ENCODE measurements around the gene EFHD1.
A peak's percentile ranks its signal among the peaks of the same experiment; 100 is the strongest.

The EFHD1 gene

DNA sequence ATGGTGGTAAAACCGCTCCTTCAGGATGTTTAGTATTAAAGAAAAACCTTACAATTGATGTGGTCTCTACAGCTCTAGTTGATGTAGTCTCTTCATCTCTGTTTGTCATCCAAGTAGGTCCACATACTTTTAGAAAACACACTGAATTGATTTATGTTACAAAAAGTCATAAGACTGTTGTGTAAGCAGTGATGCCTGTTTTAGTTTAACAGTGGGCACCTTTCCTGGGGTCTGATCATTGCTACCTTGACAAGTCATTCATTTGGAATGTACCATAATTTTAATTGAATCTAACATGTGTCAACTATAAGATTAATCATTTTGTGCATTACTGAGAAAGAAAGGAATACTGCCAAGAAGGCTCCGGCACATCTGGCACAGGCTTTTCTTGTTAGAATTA lies 98.1 kb downstream of the EFHD1 start:
- no peak overlapping the region for H3K4me3 ChIP-seq (ENCODE audit: low read length)
- TF ChIP-seq, protein P1, sequence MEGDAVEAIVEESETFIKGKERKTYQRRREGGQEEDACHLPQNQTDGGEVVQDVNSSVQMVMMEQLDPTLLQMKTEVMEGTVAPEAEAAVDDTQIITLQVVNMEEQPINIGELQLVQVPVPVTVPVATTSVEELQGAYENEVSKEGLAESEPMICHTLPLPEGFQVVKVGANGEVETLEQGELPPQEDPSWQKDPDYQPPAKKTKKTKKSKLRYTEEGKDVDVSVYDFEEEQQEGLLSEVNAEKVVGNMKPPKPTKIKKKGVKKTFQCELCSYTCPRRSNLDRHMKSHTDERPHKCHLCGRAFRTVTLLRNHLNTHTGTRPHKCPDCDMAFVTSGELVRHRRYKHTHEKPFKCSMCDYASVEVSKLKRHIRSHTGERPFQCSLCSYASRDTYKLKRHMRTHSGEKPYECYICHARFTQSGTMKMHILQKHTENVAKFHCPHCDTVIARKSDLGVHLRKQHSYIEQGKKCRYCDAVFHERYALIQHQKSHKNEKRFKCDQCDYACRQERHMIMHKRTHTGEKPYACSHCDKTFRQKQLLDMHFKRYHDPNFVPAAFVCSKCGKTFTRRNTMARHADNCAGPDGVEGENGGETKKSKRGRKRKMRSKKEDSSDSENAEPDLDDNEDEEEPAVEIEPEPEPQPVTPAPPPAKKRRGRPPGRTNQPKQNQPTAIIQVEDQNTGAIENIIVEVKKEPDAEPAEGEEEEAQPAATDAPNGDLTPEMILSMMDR (conservative IDR thresholded peaks at IDR 0.05; ENCODE audit: low read length): no peak
- DNase-seq (ENCODE audit: low read depth): peak; percentile 71

Measured in AG10803 (cell line).